Measurements from ENCODE around the gene CSF3. TPM values are rescaled to one million over a fixed set of nuclear protein-coding genes. Genes with fewer than 3 reads are reported as not detected.

The CSF3 gene
- total RNA-seq, 1 experiment from 2014 or later = 4.0 TPM

GRCh38 chr17:39980351-39981206 lies 34.7 kb upstream of the CSF3 start, which contains the start of gene PSMD3:
Gene PSMD3 (plus strand): TSS chr17:39980807. CDS start chr17:39980971, 164 bp downstream.
- ATAC-seq (peak; percentile 93), DNase-seq (peak; percentile 97)
- peaks cover 15% of the 10 kb centered on the region for H4K20me1 ChIP-seq (ENCODE audit: low read length)
- peaks cover 19% of the 10 kb centered on the region for H3K4me1 ChIP-seq (ENCODE audit: insufficient read depth, low read length)
- H3F3A ChIP-seq (ENCODE audit: low read length, unreplicated experiment) = no peaks in the 10 kb centered on the region
- H3K27me3 ChIP-seq (ENCODE audit: low read length) = no peaks in the 10 kb centered on the region
- H3K9ac ChIP-seq (ENCODE audit: low read length) = peak within 1 kb of the TSS; percentile 98
- TF ChIP-seq CTCF (conservative IDR thresholded peaks at IDR 0.05; ENCODE audit: low read depth, low read length) (peak; percentile 60), EZH2 (IDR thresholded peaks at IDR 0.05; ENCODE audit: low read length, unreplicated experiment) (no peak)
- H3K4me3 ChIP-seq (ENCODE audit: low read length) = peak within 1 kb of the TSS; percentile 98
- no peaks in the 10 kb centered on the region for H3K9me3 ChIP-seq (ENCODE audit: low read length)
- ChIA-PET POLR2A (ENCODE audit: unreplicated experiment) (interaction anchor here (0.6 to 0.7 kb wide), 2 partner anchors 73 to 86 kb away, joined by 4 read pairs; no protein-coding TSS in a partner anchor), CTCF (interaction anchor here (0.5 to 1.5 kb wide), 4 partner anchors 22 to 299 kb away, joined by 4 to 8 read pairs (median 5); partner anchors contain the start of genes LRRC3C and ORMDL3)
- H3K36me3 ChIP-seq (ENCODE audit: low read depth, low read length) = peaks cover 12% of the 10 kb centered on the region; the same call in 1 of the 2 replicates
- peak within 1 kb of the TSS; percentile 97 for H3K4me2 ChIP-seq (ENCODE audit: low read length)
- BruUV-seq (replicated peaks) = no TSS peak
- peak within 1 kb of the TSS; percentile 91 for H2AFZ ChIP-seq (ENCODE audit: low read length)
- H3K27ac ChIP-seq (ENCODE audit: low read length) = peak within 1 kb of the TSS; percentile 72
- intact Hi-C loops (cut with micrococcal nuclease) = loop anchor here (1.0 kb wide), 1 partner anchor 21 kb away; no protein-coding TSS in a partner anchor
- no peaks in the 10 kb centered on the region for H3K9me2 ChIP-seq (replicated peaks; ENCODE audit: low read length)
- H3K79me2 ChIP-seq (ENCODE audit: low read length) = peaks cover 31% of the 10 kb centered on the region

DNA sequence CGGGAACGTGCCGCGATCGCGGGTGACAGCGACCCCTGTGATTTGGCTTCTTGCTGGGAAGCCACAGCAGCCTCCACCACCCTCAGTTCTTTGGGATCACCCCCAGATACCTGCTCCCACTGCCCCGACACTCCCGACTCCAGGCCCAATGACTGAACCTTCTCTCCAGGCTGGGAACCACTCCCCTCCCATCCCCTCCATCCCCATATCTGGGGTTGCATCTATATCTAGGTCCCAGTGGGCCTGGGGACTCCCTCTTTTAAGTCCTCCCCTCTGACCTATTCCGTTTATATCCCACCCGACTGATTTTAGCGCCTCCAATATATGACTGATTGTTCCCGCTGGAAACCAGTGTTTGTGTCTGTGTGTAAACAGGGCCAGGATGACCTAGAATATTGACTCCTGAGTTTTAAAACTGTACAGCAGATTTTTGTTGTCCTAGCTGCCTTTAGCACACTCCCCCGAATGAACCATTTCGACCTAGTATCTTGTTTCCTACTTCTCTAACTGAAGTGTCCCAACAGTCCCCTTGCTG lies 34.0 kb upstream of the CSF3 start:
- H2AFZ ChIP-seq (ENCODE audit: low read length) = peak overlapping the region; percentile 19
- intact Hi-C loops (cut with micrococcal nuclease) = no loop called here

More for the DNA sequence above, 34.0 kb upstream of the CSF3 start:
- Histone ChIP-seq H3K9ac (ENCODE audit: low read length) (peak overlapping the region; percentile 98), H3K9me3 (ENCODE audit: low read length) (no peaks in the 10 kb centered on the region), H4K20me1 (ENCODE audit: low read length) (peaks cover 15% of the 10 kb centered on the region), H3K4me3 (ENCODE audit: low read length) (peak overlapping the region; percentile 98), H3K79me2 (ENCODE audit: low read length) (peaks cover 31% of the 10 kb centered on the region), H3K27me3 (ENCODE audit: low read length) (no peaks in the 10 kb centered on the region), H3F3A (ENCODE audit: low read length, unreplicated experiment) (no peaks in the 10 kb centered on the region), H3K36me3 (ENCODE audit: low read depth, low read length) (peaks cover 18% of the 10 kb centered on the region; the same call in 1 of the 2 replicates), H3K9me2 (replicated peaks; ENCODE audit: low read length) (no peaks in the 10 kb centered on the region), H3K4me2 (ENCODE audit: low read length) (peak overlapping the region; percentile 97), H3K27ac (ENCODE audit: low read length) (peak overlapping the region; percentile 72), H3K4me1 (ENCODE audit: insufficient read depth, low read length) (peaks cover 19% of the 10 kb centered on the region)
- ATAC-seq = no peak
- POLR2A ChIA-PET (ENCODE audit: unreplicated experiment) = interaction anchor here (0.7 kb wide), 1 partner anchor 72 kb away, joined by 4 read pairs; no protein-coding TSS in a partner anchor
- DNase-seq = no peak
- TSS peak; percentile 48 for BruUV-seq (replicated peaks)
- TF ChIP-seq EZH2phosphoT487 (IDR thresholded peaks at IDR 0.05; ENCODE audit: borderline replicate concordance, low read length) (no peak), CTCF (conservative IDR thresholded peaks at IDR 0.05; ENCODE audit: low read depth, low read length) (no peak), EZH2 (IDR thresholded peaks at IDR 0.05; ENCODE audit: low read length, unreplicated experiment) (no peak)
- CTCF ChIA-PET = interaction anchor here (0.5 to 1.5 kb wide), 3 partner anchors 23 to 298 kb away, joined by 5 to 8 read pairs (median 5); no protein-coding TSS in a partner anchor

All from PC-3 (cell line).